Transverse colon (tissue), 4 donors: ENCODE results near the gene TTR. TPM values are rescaled to one million over a fixed set of nuclear protein-coding genes. Genes with fewer than 3 reads are reported as not detected.

Experiments
- DNase-seq: peaks from one replicate; pipeline ENCODE4 v3.0.0-alpha.2; 2019
- H3K27ac ChIP-seq, 4 donors: fragments of 200-600 bp; sonication (generic); 2 replicates each; pipeline ENCODE4 v1.5.1; 2016 to 2018; ENCODE audit warnings: inconsistent platforms in 4 of 4
- H3K27me3 ChIP-seq: fragments of 200-600 bp; sonication (generic); 2 replicates; pipeline ENCODE4 v1.5.1; 2017; ENCODE audit warnings: inconsistent platforms
- H3K36me3 ChIP-seq, 4 donors: fragments of 200-600 bp; sonication (generic); 2 replicates each; pipeline ENCODE4 v1.5.1; 2017 to 2019; ENCODE audit warnings: inconsistent platforms in 4 of 4
- H3K4me1 ChIP-seq, 4 donors: fragments of 200-600 bp; sonication (generic); 2 replicates each; pipeline ENCODE4 v1.5.1; 2017 to 2020; ENCODE audit warnings: inconsistent platforms in 4 of 4
- H3K4me3 ChIP-seq, 4 donors: fragments of 200-600 bp; sonication (generic); 1 replicate in 1 of 4; 2 replicates in 3 of 4; pipeline versions ENCODE4 v1.5.1 to v1.6.1; 2017 to 2019; ENCODE audit warnings: inconsistent platforms in 4 of 4
- H3K9me3 ChIP-seq, 2 donors: fragments of 200-600 bp; sonication (generic); 2 replicates each; pipeline ENCODE4 v1.5.1; 2017 to 2019; ENCODE audit warnings: inconsistent platforms in 2 of 2
- EP300 ChIP-seq: sonication (generic); formaldehyde crosslinking; IDR thresholded peaks from one replicate; pipeline ENCODE4 v1.6.1; 2017; ENCODE audit warnings: antibody characterized with exemption, low read depth
- POLR2A ChIP-seq: fragments of 450-650 bp; IDR thresholded peaks from one replicate; pipeline ENCODE4 v1.6.1; 2016; ENCODE audit warnings: antibody characterized with exemption, mild to moderate bottlenecking, moderate library complexity
- POLR2AphosphoS5 ChIP-seq, 3 donors: sonication (generic); formaldehyde crosslinking; IDR thresholded peaks; one replicate each; pipeline ENCODE4 v1.6.1; 2016; ENCODE audit warnings: antibody characterized with exemption in 3 of 3
- WGBS, 2 donors: methylation state at CpG; one replicate each; pipeline ENCODE4 v1.1.5; 2018; ENCODE audit warnings: low coverage in 1 of 2; 5-methylcytosine and 5-hydroxymethylcytosine counted together
- in situ Hi-C, 4 donors: fragments of 200-750 bp; cut with MboI; loops; one replicate each; pipeline versions ENCODE4 v1.15.0 to v1.15.1; 2017; ENCODE audit warnings: low sequenced_read_pairs in 3 of 4, low pct_ligation_motif_present in 1 of 4, low pct_unique_long_range_greater_than_20kb in 1 of 4
- intact Hi-C: fragments of 100-400 bp; cut with DNase I; formaldehyde crosslinking; loops from one replicate; pipeline ENCODE4 v1.15.1; 2023; ENCODE audit warnings: low total_unique reads
- total RNA-seq, 4 donors: library from RNA; depleted of rRNA; stranded (reverse); fragments of >200 nt; gene quantifications; one replicate each; pipeline ENCODE4 v1.1.0, GENCODE V29; 2016
- TF ChIP-seq, protein P1 (sequence below), 5 experiments: fragments of 200-600 bp in 3 of 5; fragments of 450-650 bp in 2 of 5; sonication (generic) in 3 of 5; IDR thresholded peaks; 1 replicate in 2 of 5; 2 replicates in 3 of 5; pipeline ENCODE4 v1.5.1; 2016 to 2017; ENCODE audit warnings: antibody characterized with exemption in 5 of 5, inconsistent platforms in 3 of 5, mild to moderate bottlenecking in 2 of 5, moderate library complexity in 1 of 5

The TTR gene
- total RNA-seq, 4 donors from 2014 or later: 0.41 TPM; not detected in 3

DNA sequence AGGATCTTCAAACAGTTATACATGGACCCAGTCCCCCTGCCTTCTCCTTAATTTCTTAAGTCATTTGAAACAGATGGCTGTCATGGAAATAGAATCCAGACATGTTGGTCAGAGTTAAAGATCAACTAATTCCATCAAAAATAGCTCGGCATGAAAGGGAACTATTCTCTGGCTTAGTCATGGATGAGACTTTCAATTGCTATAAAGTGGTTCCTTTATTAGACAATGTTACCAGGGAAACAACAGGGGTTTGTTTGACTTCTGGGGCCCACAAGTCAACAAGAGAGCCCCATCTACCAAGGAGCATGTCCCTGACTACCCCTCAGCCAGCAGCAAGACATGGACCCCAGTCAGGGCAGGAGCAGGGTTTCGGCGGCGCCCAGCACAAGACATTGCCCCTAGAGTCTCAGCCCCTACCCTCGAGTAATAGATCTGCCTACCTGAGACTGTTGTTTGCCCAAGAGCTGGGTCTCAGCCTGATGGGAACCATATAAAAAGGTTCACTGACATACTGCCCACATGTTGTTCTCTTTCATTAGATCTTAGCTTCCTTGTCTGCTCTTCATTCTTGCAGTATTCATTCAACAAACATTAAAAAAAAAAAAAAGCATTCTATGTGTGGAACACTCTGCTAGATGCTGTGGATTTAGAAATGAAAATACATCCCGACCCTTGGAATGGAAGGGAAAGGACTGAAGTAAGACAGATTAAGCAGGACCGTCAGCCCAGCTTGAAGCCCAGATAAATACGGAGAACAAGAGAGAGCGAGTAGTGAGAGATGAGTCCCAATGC is 4.6 kb downstream of the TTR start:
- in situ Hi-C loops: no loop called here

GRCh38 chr18:31598021-31598805 is 6.5 kb downstream of the TTR start:
- Histone ChIP-seq H3K27ac (no peak overlapping the region), H3K4me1 (no peaks in the 10 kb centered on the region), H3K4me3 (no peak overlapping the region), H3K27me3 (no peaks in the 10 kb centered on the region), H3K36me3 (no peaks in the 10 kb centered on the region), H3K9me3 (no peaks in the 10 kb centered on the region)
- TF ChIP-seq EP300 (no peak), POLR2AphosphoS5 (IDR thresholded peaks at IDR 0.05) (no peak), POLR2A (no peak)
- TF ChIP-seq, protein P1, sequence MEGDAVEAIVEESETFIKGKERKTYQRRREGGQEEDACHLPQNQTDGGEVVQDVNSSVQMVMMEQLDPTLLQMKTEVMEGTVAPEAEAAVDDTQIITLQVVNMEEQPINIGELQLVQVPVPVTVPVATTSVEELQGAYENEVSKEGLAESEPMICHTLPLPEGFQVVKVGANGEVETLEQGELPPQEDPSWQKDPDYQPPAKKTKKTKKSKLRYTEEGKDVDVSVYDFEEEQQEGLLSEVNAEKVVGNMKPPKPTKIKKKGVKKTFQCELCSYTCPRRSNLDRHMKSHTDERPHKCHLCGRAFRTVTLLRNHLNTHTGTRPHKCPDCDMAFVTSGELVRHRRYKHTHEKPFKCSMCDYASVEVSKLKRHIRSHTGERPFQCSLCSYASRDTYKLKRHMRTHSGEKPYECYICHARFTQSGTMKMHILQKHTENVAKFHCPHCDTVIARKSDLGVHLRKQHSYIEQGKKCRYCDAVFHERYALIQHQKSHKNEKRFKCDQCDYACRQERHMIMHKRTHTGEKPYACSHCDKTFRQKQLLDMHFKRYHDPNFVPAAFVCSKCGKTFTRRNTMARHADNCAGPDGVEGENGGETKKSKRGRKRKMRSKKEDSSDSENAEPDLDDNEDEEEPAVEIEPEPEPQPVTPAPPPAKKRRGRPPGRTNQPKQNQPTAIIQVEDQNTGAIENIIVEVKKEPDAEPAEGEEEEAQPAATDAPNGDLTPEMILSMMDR (IDR thresholded peaks at IDR 0.05): no peak
- 85 to 90% methylated on average over 2 to 13 of the region's 13 CpGs for WGBS, 2 donors
- no peak for DNase-seq
- intact Hi-C loops: no loop called here
- in situ Hi-C loops: no loop called here

More for the DNA sequence above, 4.6 kb downstream of the TTR start:
- H3K4me3 ChIP-seq: no peak overlapping the region
- H3K4me1 ChIP-seq: no peaks in the 10 kb centered on the region
- DNase-seq: no peak
- H3K36me3 ChIP-seq: no peaks in the 10 kb centered on the region
- no peaks in the 10 kb centered on the region for H3K9me3 ChIP-seq
- intact Hi-C loops: no loop called here
- H3K27me3 ChIP-seq: no peaks in the 10 kb centered on the region
- TF ChIP-seq, protein P1 (IDR thresholded peaks at IDR 0.05): no peak
- TF ChIP-seq POLR2AphosphoS5 (IDR thresholded peaks at IDR 0.05) (no peak), EP300 (no peak), POLR2A (no peak)
- H3K27ac ChIP-seq: no peak overlapping the region
- WGBS, 2 donors: 77 to 86% methylated on average over 5 to 9 of the region's 9 CpGs

- Histone ChIP-seq H3K9me3 (no peaks in the 10 kb centered on the region), H3K36me3 (no peaks in the 10 kb centered on the region), H3K4me1 (no peaks in the 10 kb centered on the region), H3K4me3 (no peak overlapping the region), H3K27me3 (no peaks in the 10 kb centered on the region), H3K27ac (no peak overlapping the region)
- in situ Hi-C loops (no loop called here), intact Hi-C loops (no loop called here)
- DNase-seq: no peak
- TF ChIP-seq EP300 (no peak), POLR2AphosphoS5 (IDR thresholded peaks at IDR 0.05) (no peak), POLR2A (no peak)
- TF ChIP-seq, protein P1 (IDR thresholded peaks at IDR 0.05): no peak
These were observed 11.6 kb downstream of the TTR start for GRCh38 chr18:31603315-31603714.

GRCh38 chr18:31606265-31606664 is 14.6 kb downstream of the TTR start:
- intact Hi-C loops: no loop called here
- no peaks in the 10 kb centered on the region for H3K9me3 ChIP-seq
- no peaks in the 10 kb centered on the region for H3K4me1 ChIP-seq
- H3K27me3 ChIP-seq: no peaks in the 10 kb centered on the region
- H3K27ac ChIP-seq: no peak overlapping the region
- TF ChIP-seq POLR2A: no peak
- no peak for TF ChIP-seq POLR2AphosphoS5 (IDR thresholded peaks at IDR 0.05)
- TF ChIP-seq, protein P1 (IDR thresholded peaks at IDR 0.05): no peak
- no peak for TF ChIP-seq EP300
- no peak overlapping the region for H3K4me3 ChIP-seq
- WGBS, 2 donors: 58 to 62% methylated on average over 2 of the region's 2 CpGs
- in situ Hi-C loops: no loop called here
- no peaks in the 10 kb centered on the region for H3K36me3 ChIP-seq
- DNase-seq: no peak
